ENCODE results near the gene PIK3AP1. TPM values are rescaled to one million over a fixed set of nuclear protein-coding genes. Genes with fewer than 3 reads are reported as not detected.

The PIK3AP1 gene
- total RNA-seq, 1 donor from 2014 or later, result 6.7 TPM

GRCh38 chr10:96684826-96685225 is 35.5 kb downstream of the PIK3AP1 start:
- H3K9ac ChIP-seq (ENCODE audit: low read length), result no peak overlapping the region
- DNase-seq (ENCODE audit: low read depth) (no peak), FAIRE-seq (no peak)
- Mint-ChIP-seq H3K9me3 (ENCODE audit: unreplicated experiment) (no peaks in the 10 kb centered on the region), H3K36me3 (ENCODE audit: low read depth, unreplicated experiment) (no peaks in the 10 kb centered on the region), H3K4me1 (ENCODE audit: low read depth, unreplicated experiment) (peaks cover 7% of the 10 kb centered on the region), H3K27me3 (ENCODE audit: low read depth, unreplicated experiment) (no peaks in the 10 kb centered on the region), H3K4me3 (ENCODE audit: unreplicated experiment) (no peak overlapping the region), H3K27ac (ENCODE audit: unreplicated experiment) (no peak overlapping the region)
- H3K4me3 ChIP-seq (ENCODE audit: insufficient read depth, low read depth, low read length), result no peak overlapping the region
- H3K27me3 ChIP-seq (ENCODE audit: insufficient read depth, low read length), result no peaks in the 10 kb centered on the region
- no peak overlapping the region for H2AFZ ChIP-seq (ENCODE audit: low read depth, low read length)
- no peaks in the 10 kb centered on the region for H3K9me3 ChIP-seq (ENCODE audit: insufficient read depth, low read depth, low read length)
- no peak overlapping the region for H3K27ac ChIP-seq (ENCODE audit: low read depth, low read length)
- H3K79me2 ChIP-seq (ENCODE audit: insufficient read depth, low read length), result no peaks in the 10 kb centered on the region
- no peaks in the 10 kb centered on the region for H3K4me1 ChIP-seq (ENCODE audit: insufficient read depth, low read length)
- H3K36me3 ChIP-seq (ENCODE audit: insufficient read depth, low read length), result no peaks in the 10 kb centered on the region
- no peak overlapping the region for H3K4me2 ChIP-seq (ENCODE audit: low read length)
- TF ChIP-seq CTCF (IDR thresholded peaks at IDR 0.05; ENCODE audit: insufficient read depth, low read depth, low read length) (no peak), EZH2 (IDR thresholded peaks at IDR 0.05; ENCODE audit: insufficient read depth, low read length) (no peak)
- H4K20me1 ChIP-seq (ENCODE audit: insufficient read depth, low read length), result no peaks in the 10 kb centered on the region

- no peaks in the 10 kb centered on the region for H3K27me3 ChIP-seq (ENCODE audit: insufficient read depth, low read length)
- no peaks in the 10 kb centered on the region for H3K9me3 ChIP-seq (ENCODE audit: insufficient read depth, low read depth, low read length)
- no peaks in the 10 kb centered on the region for H3K36me3 ChIP-seq (ENCODE audit: insufficient read depth, low read length)
- no peak overlapping the region for H3K27ac ChIP-seq (ENCODE audit: low read depth, low read length)
- H3K4me1 ChIP-seq (ENCODE audit: insufficient read depth, low read length), result no peaks in the 10 kb centered on the region
- no peak for TF ChIP-seq CTCF (IDR thresholded peaks at IDR 0.05; ENCODE audit: insufficient read depth, low read depth, low read length)
- TF ChIP-seq EZH2 (IDR thresholded peaks at IDR 0.05; ENCODE audit: insufficient read depth, low read length), result no peak
- H3K4me2 ChIP-seq (ENCODE audit: low read length), result peak overlapping the region; percentile 30
- Mint-ChIP-seq H3K36me3 (ENCODE audit: low read depth, unreplicated experiment) (no peaks in the 10 kb centered on the region), H3K4me3 (ENCODE audit: unreplicated experiment) (no peak overlapping the region), H3K9me3 (ENCODE audit: unreplicated experiment) (no peaks in the 10 kb centered on the region), H3K27ac (ENCODE audit: unreplicated experiment) (peak overlapping the region; percentile 43), H3K4me1 (ENCODE audit: low read depth, unreplicated experiment) (peaks cover 7% of the 10 kb centered on the region), H3K27me3 (ENCODE audit: low read depth, unreplicated experiment) (peaks cover 3% of the 10 kb centered on the region)
- no peaks in the 10 kb centered on the region for H3K79me2 ChIP-seq (ENCODE audit: insufficient read depth, low read length)
- H4K20me1 ChIP-seq (ENCODE audit: insufficient read depth, low read length), result no peaks in the 10 kb centered on the region
- H2AFZ ChIP-seq (ENCODE audit: low read depth, low read length), result no peak overlapping the region
- no peak overlapping the region for H3K9ac ChIP-seq (ENCODE audit: low read length)
- no peak overlapping the region for H3K4me3 ChIP-seq (ENCODE audit: insufficient read depth, low read depth, low read length)
- no peak for DNase-seq (ENCODE audit: low read depth)
- FAIRE-seq, result no peak
Measured at GRCh38 chr10:96683710-96684109, 36.6 kb downstream of the PIK3AP1 start.

- H3K4me1 ChIP-seq (ENCODE audit: insufficient read depth, low read length), result no peaks in the 10 kb centered on the region
- no peak overlapping the region for H2AFZ ChIP-seq (ENCODE audit: low read depth, low read length)
- peak overlapping the region; percentile 43 for H3K27ac Mint-ChIP-seq (ENCODE audit: unreplicated experiment)
- no peak overlapping the region for H3K4me3 ChIP-seq (ENCODE audit: insufficient read depth, low read depth, low read length)
- no peaks in the 10 kb centered on the region for H3K36me3 ChIP-seq (ENCODE audit: insufficient read depth, low read length)
- peaks cover 7% of the 10 kb centered on the region for H3K4me1 Mint-ChIP-seq (ENCODE audit: low read depth, unreplicated experiment)
- no peak overlapping the region for H3K9ac ChIP-seq (ENCODE audit: low read length)
- TF ChIP-seq CTCF (IDR thresholded peaks at IDR 0.05; ENCODE audit: insufficient read depth, low read depth, low read length) (no peak), EZH2 (IDR thresholded peaks at IDR 0.05; ENCODE audit: insufficient read depth, low read length) (no peak)
- peaks cover 3% of the 10 kb centered on the region for H3K27me3 Mint-ChIP-seq (ENCODE audit: low read depth, unreplicated experiment)
- no peaks in the 10 kb centered on the region for H3K9me3 Mint-ChIP-seq (ENCODE audit: unreplicated experiment)
- H3K27me3 ChIP-seq (ENCODE audit: insufficient read depth, low read length), result no peaks in the 10 kb centered on the region
- H4K20me1 ChIP-seq (ENCODE audit: insufficient read depth, low read length), result no peaks in the 10 kb centered on the region
- no peak for FAIRE-seq
- no peak overlapping the region for H3K4me3 Mint-ChIP-seq (ENCODE audit: unreplicated experiment)
- peak; percentile 91 for DNase-seq (ENCODE audit: low read depth)
- no peaks in the 10 kb centered on the region for H3K36me3 Mint-ChIP-seq (ENCODE audit: low read depth, unreplicated experiment)
- H3K4me2 ChIP-seq (ENCODE audit: low read length), result peak overlapping the region; percentile 30
- H3K27ac ChIP-seq (ENCODE audit: low read depth, low read length), result no peak overlapping the region
- no peaks in the 10 kb centered on the region for H3K79me2 ChIP-seq (ENCODE audit: insufficient read depth, low read length)
- no peaks in the 10 kb centered on the region for H3K9me3 ChIP-seq (ENCODE audit: insufficient read depth, low read depth, low read length)
Measured at GRCh38 chr10:96683065-96683464, 37.2 kb downstream of the PIK3AP1 start.

Data from astrocyte (in vitro differentiated cells and primary cell).